ENCODE results near the gene RAI1. TPM values are rescaled to one million over a fixed set of nuclear protein-coding genes. Genes with fewer than 3 reads are reported as not detected.

RAI1 gene
- total and polyA plus RNA-seq, 2 experiments from 2014 or later, result 0.87 to 0.89 TPM

DNA sequence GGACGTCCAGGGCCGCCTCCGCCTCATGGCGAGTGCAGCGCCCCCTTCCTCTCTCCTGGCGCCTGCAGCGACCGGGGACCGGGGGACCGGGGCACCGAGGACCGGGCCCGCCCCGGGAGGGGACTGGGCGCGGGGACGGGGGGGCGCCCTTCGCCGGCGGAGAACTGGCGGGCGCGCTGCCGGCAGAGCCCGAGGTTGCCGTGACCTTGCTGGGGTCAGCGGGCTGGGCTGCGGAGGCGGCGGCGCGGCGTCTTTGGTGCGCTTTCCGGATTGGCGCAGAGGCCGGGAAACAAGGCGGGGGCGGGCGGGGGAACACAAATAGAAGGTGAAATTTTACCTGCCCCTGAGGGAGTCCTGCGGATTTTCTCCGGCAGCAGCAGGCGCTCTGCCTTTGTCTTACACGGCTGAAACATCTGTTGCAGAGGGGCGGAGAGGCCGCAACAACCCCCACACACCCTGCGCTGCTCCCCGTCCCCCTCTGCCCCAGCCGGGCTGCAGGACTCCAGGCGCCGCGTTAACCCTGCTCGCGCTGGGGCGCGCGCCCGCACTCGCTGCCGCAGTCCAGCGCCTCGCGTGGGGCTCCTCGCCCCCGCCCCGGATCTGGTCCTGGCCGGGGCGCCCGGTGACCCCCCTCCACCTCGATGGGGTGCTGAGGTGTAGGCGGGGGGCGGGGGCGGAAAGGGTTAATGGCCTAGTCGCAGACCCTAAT lies 102.0 kb downstream of the RAI1 start:
- peak overlapping the region; percentile 77 for H3K4me3 Mint-ChIP-seq
- peaks cover 27% of the 10 kb centered on the region; the same call in 1 of the 2 replicates for H3F3A ChIP-seq (replicated peaks; ENCODE audit: low read depth)
- H3K79me2 ChIP-seq (replicated peaks; ENCODE audit: insufficient read depth), result no peaks in the 10 kb centered on the region
- TF ChIP-seq, protein P1, sequence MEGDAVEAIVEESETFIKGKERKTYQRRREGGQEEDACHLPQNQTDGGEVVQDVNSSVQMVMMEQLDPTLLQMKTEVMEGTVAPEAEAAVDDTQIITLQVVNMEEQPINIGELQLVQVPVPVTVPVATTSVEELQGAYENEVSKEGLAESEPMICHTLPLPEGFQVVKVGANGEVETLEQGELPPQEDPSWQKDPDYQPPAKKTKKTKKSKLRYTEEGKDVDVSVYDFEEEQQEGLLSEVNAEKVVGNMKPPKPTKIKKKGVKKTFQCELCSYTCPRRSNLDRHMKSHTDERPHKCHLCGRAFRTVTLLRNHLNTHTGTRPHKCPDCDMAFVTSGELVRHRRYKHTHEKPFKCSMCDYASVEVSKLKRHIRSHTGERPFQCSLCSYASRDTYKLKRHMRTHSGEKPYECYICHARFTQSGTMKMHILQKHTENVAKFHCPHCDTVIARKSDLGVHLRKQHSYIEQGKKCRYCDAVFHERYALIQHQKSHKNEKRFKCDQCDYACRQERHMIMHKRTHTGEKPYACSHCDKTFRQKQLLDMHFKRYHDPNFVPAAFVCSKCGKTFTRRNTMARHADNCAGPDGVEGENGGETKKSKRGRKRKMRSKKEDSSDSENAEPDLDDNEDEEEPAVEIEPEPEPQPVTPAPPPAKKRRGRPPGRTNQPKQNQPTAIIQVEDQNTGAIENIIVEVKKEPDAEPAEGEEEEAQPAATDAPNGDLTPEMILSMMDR (conservative IDR thresholded peaks at IDR 0.05; ENCODE audit: low read depth in 2 of 2), result peak; percentile 43 to 45
- TF ChIP-seq, protein P2, sequence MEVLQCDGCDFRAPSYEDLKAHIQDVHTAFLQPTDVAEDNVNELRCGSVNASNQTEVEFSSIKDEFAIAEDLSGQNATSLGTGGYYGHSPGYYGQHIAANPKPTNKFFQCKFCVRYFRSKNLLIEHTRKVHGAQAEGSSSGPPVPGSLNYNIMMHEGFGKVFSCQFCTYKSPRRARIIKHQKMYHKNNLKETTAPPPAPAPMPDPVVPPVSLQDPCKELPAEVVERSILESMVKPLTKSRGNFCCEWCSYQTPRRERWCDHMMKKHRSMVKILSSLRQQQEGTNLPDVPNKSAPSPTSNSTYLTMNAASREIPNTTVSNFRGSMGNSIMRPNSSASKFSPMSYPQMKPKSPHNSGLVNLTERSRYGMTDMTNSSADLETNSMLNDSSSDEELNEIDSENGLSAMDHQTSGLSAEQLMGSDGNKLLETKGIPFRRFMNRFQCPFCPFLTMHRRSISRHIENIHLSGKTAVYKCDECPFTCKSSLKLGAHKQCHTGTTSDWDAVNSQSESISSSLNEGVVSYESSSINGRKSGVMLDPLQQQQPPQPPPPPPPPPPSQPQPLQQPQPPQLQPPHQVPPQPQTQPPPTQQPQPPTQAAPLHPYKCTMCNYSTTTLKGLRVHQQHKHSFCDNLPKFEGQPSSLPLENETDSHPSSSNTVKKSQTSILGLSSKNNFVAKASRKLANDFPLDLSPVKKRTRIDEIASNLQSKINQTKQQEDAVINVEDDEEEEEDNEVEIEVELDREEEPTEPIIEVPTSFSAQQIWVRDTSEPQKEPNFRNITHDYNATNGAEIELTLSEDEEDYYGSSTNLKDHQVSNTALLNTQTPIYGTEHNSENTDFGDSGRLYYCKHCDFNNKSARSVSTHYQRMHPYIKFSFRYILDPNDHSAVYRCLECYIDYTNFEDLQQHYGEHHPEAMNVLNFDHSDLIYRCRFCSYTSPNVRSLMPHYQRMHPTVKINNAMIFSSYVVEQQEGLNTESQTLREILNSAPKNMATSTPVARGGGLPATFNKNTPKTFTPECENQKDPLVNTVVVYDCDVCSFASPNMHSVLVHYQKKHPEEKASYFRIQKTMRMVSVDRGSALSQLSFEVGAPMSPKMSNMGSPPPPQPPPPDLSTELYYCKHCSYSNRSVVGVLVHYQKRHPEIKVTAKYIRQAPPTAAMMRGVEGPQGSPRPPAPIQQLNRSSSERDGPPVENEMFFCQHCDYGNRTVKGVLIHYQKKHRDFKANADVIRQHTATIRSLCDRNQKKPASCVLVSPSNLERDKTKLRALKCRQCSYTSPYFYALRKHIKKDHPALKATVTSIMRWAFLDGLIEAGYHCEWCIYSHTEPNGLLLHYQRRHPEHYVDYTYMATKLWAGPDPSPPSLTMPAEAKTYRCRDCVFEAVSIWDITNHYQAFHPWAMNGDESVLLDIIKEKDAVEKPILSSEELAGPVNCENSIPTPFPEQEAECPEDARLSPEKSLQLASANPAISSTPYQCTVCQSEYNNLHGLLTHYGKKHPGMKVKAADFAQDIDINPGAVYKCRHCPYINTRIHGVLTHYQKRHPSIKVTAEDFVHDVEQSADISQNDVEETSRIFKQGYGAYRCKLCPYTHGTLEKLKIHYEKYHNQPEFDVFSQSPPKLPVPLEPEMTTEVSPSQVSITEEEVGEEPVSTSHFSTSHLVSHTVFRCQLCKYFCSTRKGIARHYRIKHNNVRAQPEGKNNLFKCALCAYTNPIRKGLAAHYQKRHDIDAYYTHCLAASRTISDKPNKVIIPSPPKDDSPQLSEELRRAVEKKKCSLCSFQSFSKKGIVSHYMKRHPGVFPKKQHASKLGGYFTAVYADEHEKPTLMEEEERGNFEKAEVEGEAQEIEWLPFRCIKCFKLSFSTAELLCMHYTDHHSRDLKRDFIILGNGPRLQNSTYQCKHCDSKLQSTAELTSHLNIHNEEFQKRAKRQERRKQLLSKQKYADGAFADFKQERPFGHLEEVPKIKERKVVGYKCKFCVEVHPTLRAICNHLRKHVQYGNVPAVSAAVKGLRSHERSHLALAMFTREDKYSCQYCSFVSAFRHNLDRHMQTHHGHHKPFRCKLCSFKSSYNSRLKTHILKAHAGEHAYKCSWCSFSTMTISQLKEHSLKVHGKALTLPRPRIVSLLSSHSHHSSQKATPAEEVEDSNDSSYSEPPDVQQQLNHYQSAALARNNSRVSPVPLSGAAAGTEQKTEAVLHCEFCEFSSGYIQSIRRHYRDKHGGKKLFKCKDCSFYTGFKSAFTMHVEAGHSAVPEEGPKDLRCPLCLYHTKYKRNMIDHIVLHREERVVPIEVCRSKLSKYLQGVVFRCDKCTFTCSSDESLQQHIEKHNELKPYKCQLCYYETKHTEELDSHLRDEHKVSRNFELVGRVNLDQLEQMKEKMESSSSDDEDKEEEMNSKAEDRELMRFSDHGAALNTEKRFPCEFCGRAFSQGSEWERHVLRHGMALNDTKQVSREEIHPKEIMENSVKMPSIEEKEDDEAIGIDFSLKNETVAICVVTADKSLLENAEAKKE (CRISPR knock-in tag; IDR thresholded peaks at IDR 0.05), result no peak
- TF ChIP-seq ETS1 (IDR thresholded peaks at IDR 0.05) (no peak), EZH2 (IDR thresholded peaks at IDR 0.05; ENCODE audit: low read depth, unreplicated experiment) (peak; percentile 27), NANOG (IDR thresholded peaks at IDR 0.05; ENCODE audit: borderline replicate concordance) (no peak), STAT1 (IDR thresholded peaks at IDR 0.05; ENCODE audit: unreplicated experiment) (no peak), ZNF114 (CRISPR knock-in tag; IDR thresholded peaks at IDR 0.05) (no peak), POLR2AphosphoS5 (IDR thresholded peaks at IDR 0.05; ENCODE audit: low read depth) (no peak)
- no peaks in the 10 kb centered on the region for H4K20me1 ChIP-seq (replicated peaks; ENCODE audit: insufficient read depth)
- H2AFZ ChIP-seq, result peak overlapping the region; percentile 85
- H3K4me2 ChIP-seq, result peak overlapping the region; percentile 99
- no peaks in the 10 kb centered on the region for H3K36me3 ChIP-seq (ENCODE audit: insufficient read depth)
- H3K27ac ChIP-seq (ENCODE audit: low read depth), result no peak overlapping the region
- H3K4me1 ChIP-seq (ENCODE audit: insufficient read depth), result peaks cover 41% of the 10 kb centered on the region
- peaks cover 55% of the 10 kb centered on the region for H3K27me3 ChIP-seq (ENCODE audit: insufficient read depth)
- H3K36me3 Mint-ChIP-seq (ENCODE audit: low read depth), result no peaks in the 10 kb centered on the region
- no peak overlapping the region for H3K27ac Mint-ChIP-seq
- DNase-seq (ENCODE audit: low spot score), result peak; percentile 89
- H3K4me1 Mint-ChIP-seq, result peaks cover 47% of the 10 kb centered on the region
- peak; percentile 30 for ATAC-seq
- no peaks in the 10 kb centered on the region for H3K9me3 Mint-ChIP-seq
- peaks cover 41% of the 10 kb centered on the region for H3K27me3 Mint-ChIP-seq (ENCODE audit: insufficient read depth, low read depth, poor library complexity)
- H3K4me3 ChIP-seq, result peak overlapping the region; percentile 87
- H3K9me2 ChIP-seq (ENCODE audit: insufficient read depth), result no peaks in the 10 kb centered on the region

Data from GM23338 (cell line).